Calu3 (cell line): ENCODE data around the gene ITGB3BP. TPM values are rescaled to one million over a fixed set of nuclear protein-coding genes. Genes with fewer than 3 reads are reported as not detected.

Experiments used
- BruUV-seq: library from RNA; stranded (reverse); fragments of 400-500 nt; replicated peaks from 2 replicates; lab custom pipeline; 2021; lab: Mats Ljungman, UMichigan
- CTCF ChIA-PET: fragments of 300-600 bp; sonication (Branson Sonifier 250); formaldehyde crosslinking; loops from one replicate; lab custom pipeline; 2022; ENCODE audit warnings: antibody characterized with exemption; lab: Charles Lee
- DNase-seq: peaks from one replicate; pipeline ENCODE4 v3.0.0; 2022
- H3K27ac Mint-ChIP-seq: one replicate; pipeline ENCODE4 v1.8.0; 2022; ENCODE audit warnings: mixed read lengths; ENCODE audit not compliant: unreplicated experiment
- H3K27me3 Mint-ChIP-seq: one replicate; pipeline ENCODE4 v1.8.0; 2022; ENCODE audit warnings: mixed read lengths; ENCODE audit not compliant: unreplicated experiment
- H3K36me3 Mint-ChIP-seq: one replicate; pipeline ENCODE4 v1.8.0; 2022; ENCODE audit warnings: mild to moderate bottlenecking, moderate library complexity, mixed read lengths; ENCODE audit not compliant: insufficient read depth, unreplicated experiment
- H3K4me1 Mint-ChIP-seq: one replicate; pipeline ENCODE4 v1.8.0; 2022; ENCODE audit warnings: mild to moderate bottlenecking, low read depth, mixed read lengths; ENCODE audit not compliant: unreplicated experiment
- H3K4me3 Mint-ChIP-seq: one replicate; pipeline ENCODE4 v1.8.0; 2022; ENCODE audit warnings: mild to moderate bottlenecking, low read depth, moderate library complexity, mixed read lengths; ENCODE audit not compliant: unreplicated experiment
- H3K9me3 Mint-ChIP-seq: one replicate; pipeline ENCODE4 v1.8.0; 2022; ENCODE audit warnings: low read depth, mixed read lengths; ENCODE audit not compliant: unreplicated experiment
- intact Hi-C: fragments of 100-400 bp; cut with micrococcal nuclease; formaldehyde crosslinking; loops from one replicate; pipeline ENCODE4 v1.10.0; 2022; ENCODE audit not compliant: unreplicated experiment
- total RNA-seq: library from RNA; stranded (reverse); gene quantifications from 2 replicates; pipeline ENCODE4 v1.2.3, GENCODE V29; 2022
- TF ChIP-seq, protein P1 (sequence below): fragments of 200-600 bp; IDR thresholded peaks from one replicate; pipeline ENCODE4 v1.8.0; 2022; ENCODE audit warnings: antibody characterized with exemption; ENCODE audit not compliant: unreplicated experiment

The ITGB3BP gene
- total RNA-seq, 1 experiment from 2014 or later = 52.1 TPM

DNA sequence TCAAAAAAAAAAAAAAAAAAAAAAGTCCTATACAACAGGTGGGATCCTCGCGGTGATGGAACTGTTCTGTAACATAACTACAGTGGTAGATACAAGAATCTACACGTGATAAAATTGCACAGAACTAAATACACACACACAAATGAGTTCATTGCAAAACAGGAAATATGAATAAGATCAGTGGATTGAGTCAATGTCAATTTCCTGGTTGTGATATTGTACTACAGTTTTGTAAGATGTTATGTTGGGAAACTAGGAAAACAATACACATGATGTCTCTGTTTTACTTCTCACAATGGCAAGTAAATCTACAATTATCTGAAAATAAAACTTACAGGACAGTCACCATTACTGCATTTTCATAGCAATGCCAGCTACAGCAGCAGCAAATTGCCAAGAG lies 59.8 kb downstream of the ITGB3BP start:
- BruUV-seq = no TSS peak
- no peak overlapping the region for H3K27ac Mint-ChIP-seq
- no peak overlapping the region for H3K4me3 Mint-ChIP-seq
- peaks cover 5% of the 10 kb centered on the region for H3K9me3 Mint-ChIP-seq
- CTCF ChIA-PET = no interaction called here
- no peaks in the 10 kb centered on the region for H3K4me1 Mint-ChIP-seq
- intact Hi-C loops = loop anchor here (5.0 kb wide), 1 partner anchor 74 kb away; no protein-coding TSS in a partner anchor
- no peaks in the 10 kb centered on the region for H3K27me3 Mint-ChIP-seq
- no peak for DNase-seq
- TF ChIP-seq, protein P1, sequence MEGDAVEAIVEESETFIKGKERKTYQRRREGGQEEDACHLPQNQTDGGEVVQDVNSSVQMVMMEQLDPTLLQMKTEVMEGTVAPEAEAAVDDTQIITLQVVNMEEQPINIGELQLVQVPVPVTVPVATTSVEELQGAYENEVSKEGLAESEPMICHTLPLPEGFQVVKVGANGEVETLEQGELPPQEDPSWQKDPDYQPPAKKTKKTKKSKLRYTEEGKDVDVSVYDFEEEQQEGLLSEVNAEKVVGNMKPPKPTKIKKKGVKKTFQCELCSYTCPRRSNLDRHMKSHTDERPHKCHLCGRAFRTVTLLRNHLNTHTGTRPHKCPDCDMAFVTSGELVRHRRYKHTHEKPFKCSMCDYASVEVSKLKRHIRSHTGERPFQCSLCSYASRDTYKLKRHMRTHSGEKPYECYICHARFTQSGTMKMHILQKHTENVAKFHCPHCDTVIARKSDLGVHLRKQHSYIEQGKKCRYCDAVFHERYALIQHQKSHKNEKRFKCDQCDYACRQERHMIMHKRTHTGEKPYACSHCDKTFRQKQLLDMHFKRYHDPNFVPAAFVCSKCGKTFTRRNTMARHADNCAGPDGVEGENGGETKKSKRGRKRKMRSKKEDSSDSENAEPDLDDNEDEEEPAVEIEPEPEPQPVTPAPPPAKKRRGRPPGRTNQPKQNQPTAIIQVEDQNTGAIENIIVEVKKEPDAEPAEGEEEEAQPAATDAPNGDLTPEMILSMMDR = no peak
- peaks cover 5% of the 10 kb centered on the region for H3K36me3 Mint-ChIP-seq

DNA sequence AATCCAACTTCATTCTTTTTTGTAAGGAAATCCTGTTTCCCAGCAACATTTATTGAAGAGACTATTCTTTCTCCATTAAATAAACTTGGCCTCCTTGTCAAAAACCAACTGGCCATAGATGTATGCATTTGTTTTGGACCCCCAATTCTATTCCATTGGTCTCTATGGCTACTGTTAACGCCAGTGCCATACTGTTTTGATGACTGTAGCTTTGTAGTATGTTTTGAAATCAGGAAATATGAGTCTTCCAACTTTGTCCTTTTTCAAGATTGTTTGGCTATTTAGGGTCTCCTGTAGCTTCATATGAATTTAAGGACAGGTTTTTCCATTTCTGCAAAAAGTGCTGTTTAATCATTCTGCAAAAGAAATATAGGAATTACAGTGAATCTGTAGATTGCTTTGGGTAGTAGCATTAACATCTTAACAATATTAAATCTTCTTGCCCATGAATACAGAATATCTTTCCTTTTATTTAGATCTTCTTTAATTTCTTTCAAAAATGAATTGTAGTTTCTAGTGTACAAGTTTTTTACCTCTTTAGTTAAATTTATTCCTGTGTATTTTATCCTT lies 61.3 kb downstream of the ITGB3BP start:
- BruUV-seq = no TSS peak
- H3K9me3 Mint-ChIP-seq = peaks cover 5% of the 10 kb centered on the region
- DNase-seq = no peak
- H3K36me3 Mint-ChIP-seq = peaks cover 5% of the 10 kb centered on the region
- no peak overlapping the region for H3K4me3 Mint-ChIP-seq
- H3K4me1 Mint-ChIP-seq = no peaks in the 10 kb centered on the region
- TF ChIP-seq, protein P1 = no peak
- no peaks in the 10 kb centered on the region for H3K27me3 Mint-ChIP-seq
- peak overlapping the region; percentile 14 for H3K27ac Mint-ChIP-seq
- CTCF ChIA-PET = interaction anchor here (0.5 to 0.6 kb wide), 2 partner anchors 38 to 408 kb away, joined by 3 read pairs; no protein-coding TSS in a partner anchor
- intact Hi-C loops = loop anchor here (5.0 kb wide), 1 partner anchor 76 kb away; no protein-coding TSS in a partner anchor

- intact Hi-C loops = no loop called here
- H3K4me1 Mint-ChIP-seq = no peaks in the 10 kb centered on the region
- H3K9me3 Mint-ChIP-seq = peaks cover 5% of the 10 kb centered on the region
- H3K27me3 Mint-ChIP-seq = no peaks in the 10 kb centered on the region
- TF ChIP-seq, protein P1 = no peak
- no peak overlapping the region for H3K4me3 Mint-ChIP-seq
- no peak for DNase-seq
- CTCF ChIA-PET = no interaction called here
- no peak overlapping the region for H3K27ac Mint-ChIP-seq
- no TSS peak for BruUV-seq
- peaks cover 5% of the 10 kb centered on the region for H3K36me3 Mint-ChIP-seq
These were observed 64.3 kb downstream of the ITGB3BP start for GRCh38 chr1:63458750-63459149.

GRCh38 chr1:63454269-63454668 lies 68.8 kb downstream of the ITGB3BP start:
- CTCF ChIA-PET = interaction anchor here (0.6 kb wide), 1 partner anchor 613 kb away, joined by 3 read pairs; no protein-coding TSS in a partner anchor
- H3K9me3 Mint-ChIP-seq = no peaks in the 10 kb centered on the region
- TF ChIP-seq, protein P1 = no peak

More at GRCh38 chr1:63454269-63454668, 68.8 kb downstream of the ITGB3BP start:
- Mint-ChIP-seq H3K27ac (no peak overlapping the region), H3K27me3 (no peaks in the 10 kb centered on the region), H3K4me3 (no peak overlapping the region), H3K4me1 (no peaks in the 10 kb centered on the region), H3K36me3 (no peaks in the 10 kb centered on the region)
- no TSS peak for BruUV-seq
- intact Hi-C loops = no loop called here
- DNase-seq = no peak
